HG02973 (cell line): ENCODE results near the gene MBD1.
"Not testable (repeated sequence)": the region's sequence is repeated elsewhere in the genome, so short reads cannot be mapped to it uniquely, and the experiment has no call there.

ENCODE experiments used
- ATAC-seq: cut with Tn5 transposase; IDR thresholded peaks from one replicate; pipeline ENCODE4 v1.9.1; 2021; ENCODE audit warnings: moderate library complexity; ENCODE audit not compliant: unreplicated experiment

The MBD1 gene

GRCh38 chr18:50274044-50274442, 7.3 kb downstream of the MBD1 start:
- ATAC-seq, result no peak

DNA sequence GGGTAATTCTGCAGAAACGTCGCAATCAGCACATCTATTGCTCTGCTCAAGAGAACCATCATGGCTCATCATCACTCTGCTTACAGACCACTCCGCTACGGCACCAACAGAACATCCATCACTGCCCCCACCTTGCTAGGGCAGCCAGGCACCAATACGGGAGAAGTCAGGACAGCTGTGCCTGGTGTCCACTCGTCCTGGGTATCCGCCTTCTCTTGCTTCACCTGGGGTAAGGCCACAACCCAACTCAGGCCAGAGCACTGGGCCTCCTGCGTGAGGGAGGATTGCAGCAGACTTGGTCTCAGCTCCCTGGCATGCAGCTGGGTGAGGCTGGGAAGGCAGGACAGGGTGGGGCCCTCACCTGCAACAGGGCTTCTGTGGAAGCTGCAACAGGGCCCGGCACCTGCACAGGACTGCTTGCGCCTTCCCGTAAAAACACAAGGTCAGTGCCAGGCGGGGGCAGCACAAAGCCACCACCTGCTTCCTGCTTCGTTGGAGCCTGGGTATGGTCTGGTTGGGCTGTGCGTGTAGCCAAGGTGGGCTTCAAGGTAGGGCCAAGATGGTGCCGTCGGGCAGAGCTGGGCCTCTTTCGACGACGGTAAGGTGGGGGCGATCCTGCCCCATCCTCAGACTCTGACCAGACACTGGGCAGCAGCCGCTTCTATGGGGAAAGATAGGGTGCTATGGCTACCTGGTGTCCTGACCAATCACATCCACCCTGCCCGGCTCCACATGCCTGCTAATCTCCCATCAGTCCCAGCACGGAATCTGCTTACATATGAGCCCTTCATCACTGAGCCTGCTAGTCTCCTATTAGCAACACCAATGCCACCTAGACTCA, 7.9 kb downstream of the MBD1 start:
- no peak for ATAC-seq

GRCh38 chr18:50272568-50272967, 8.8 kb downstream of the MBD1 start:
- no peak for ATAC-seq

DNA sequence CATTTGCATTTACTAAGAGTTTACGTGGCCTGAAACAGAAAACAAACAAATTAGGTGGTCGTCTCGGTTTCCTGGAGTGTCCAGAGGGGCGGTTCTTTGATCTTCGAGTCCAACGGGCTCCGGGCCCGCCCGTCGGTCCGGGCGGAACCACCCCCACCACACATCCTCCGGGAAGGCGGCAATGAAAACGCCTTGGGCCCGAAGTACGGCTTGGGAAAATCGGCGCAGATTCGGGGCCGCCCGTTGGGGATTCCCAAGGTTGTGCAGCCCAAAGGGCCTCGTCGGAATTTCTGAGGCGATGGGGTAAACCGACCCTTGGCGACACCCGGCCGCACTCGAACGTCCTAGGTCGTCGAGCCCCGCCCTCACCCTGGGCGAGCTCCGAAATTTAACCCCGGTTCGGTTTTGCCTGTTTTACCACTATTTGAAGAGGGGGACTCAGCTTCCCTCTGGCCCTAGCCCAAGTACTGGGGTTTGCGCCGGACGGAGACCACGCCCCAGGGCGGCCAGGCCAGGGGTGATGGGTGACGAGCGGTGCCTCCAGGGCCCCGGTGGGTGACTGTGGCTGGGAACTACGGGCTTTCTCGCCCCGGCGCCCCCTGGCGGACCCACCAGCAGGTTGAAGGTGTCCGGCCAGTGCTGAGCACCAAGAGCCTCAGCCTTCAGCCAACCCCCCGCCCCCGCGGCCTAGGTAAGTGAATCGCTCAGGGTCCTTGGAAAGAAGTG, 13.1 kb downstream of the MBD1 start:
- peak; percentile 63 for ATAC-seq

GRCh38 chr18:50266248-50266704, 15.0 kb downstream of the MBD1 start, which contains the start of gene CFAP53:
Gene CFAP53, minus strand, starts transcription at chr18:50266495. Its CDS starts 91 bp downstream, at chr18:50266404.
- peak; percentile 80 for ATAC-seq

DNA sequence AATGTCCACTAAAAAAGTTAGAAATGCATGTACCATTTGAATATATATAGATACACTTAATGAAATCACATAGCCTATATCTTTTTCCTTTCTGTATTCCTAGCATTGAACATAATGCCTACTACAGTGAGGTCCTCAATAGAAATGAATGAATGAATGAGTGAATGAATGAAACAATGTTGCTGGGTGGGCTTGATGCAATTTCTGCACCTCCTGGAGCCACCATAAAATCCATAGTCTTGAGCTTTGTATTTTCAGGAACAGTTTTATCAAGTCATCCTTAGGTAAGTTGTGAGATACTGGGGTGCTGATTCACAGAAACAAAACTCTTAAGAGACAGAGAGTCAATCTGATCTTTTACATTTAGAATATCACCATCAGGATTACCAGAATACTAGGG, 18.3 kb downstream of the MBD1 start:
- ATAC-seq, result no peak

DNA sequence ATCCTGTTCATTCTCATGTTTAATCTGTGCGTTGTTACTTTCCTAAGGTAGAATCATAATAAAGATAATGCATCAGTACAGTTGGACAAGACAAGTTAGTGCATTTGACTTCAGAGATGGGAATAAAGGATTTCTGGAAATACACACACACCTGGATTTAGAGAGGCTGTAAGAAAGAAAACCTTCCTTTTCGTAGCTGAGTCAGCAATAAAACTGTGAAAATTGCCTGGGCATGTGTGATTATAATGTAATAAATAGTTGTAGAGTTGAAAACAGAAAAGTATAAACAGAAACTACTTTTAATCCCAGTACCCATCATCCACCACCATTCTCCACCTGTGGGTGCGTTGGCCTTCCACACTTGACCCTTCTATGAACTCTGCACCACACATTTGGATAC, 30.4 kb downstream of the MBD1 start:
- no peak for ATAC-seq

- ATAC-seq, result no peak
Observed at GRCh38 chr18:50249576-50249975, 31.7 kb downstream of the MBD1 start.

- no peak for ATAC-seq
Observed at GRCh38 chr18:50247561-50247960, 33.8 kb downstream of the MBD1 start.

DNA sequence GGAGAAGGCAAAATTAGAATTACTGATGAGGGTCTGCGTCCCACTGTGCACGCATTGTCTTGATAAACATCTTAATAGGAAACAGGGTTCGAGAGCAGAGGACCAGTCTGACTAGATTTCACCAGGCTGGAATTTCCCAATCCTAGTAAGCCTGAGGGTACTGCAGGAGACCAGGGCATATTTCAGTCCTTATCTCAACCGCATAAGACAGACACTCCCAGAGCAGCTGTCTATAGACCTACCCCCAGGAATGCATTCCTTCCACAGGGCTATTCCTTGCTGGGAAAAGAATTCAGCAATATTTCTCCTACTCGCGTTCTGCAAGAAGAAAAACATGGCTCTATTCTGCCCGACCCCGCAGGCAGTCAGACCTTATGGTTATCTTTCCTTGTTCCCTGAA, 39.6 kb downstream of the MBD1 start:
- ATAC-seq, result not testable (repeated sequence)

GRCh38 chr18:50240080-50240563, 41.2 kb downstream of the MBD1 start:
- ATAC-seq, result no peak

- ATAC-seq, result no peak
Observed at GRCh38 chr18:50232419-50232818, 48.9 kb downstream of the MBD1 start.

GRCh38 chr18:50231621-50232020, 49.7 kb downstream of the MBD1 start:
- ATAC-seq, result no peak

DNA sequence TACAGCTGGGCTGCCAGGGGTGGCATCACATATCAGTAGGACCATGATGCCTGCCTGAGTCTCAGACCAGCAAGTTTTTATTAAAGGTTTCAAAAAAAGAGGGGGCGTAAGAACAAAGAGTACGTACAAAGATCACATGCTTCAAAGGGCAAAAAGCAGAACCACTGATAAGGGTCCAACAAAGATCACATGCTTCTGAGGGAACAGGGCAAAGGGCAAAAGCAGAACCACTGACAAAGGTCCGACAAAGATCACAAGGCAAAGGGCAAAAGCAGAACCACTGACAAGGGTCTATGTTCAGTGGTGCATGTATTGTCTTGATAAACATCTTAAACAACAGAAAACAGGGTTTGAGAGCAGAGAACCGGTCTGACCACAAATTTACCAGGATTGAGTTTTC, 61.1 kb downstream of the MBD1 start:
- not testable (repeated sequence) for ATAC-seq
